A204.1 (cell line): ENCODE results near the gene HLA-DPA1.
"Not testable (repeated sequence)": the region's sequence is repeated elsewhere in the genome, so short reads cannot be mapped to it uniquely, and the experiment has no call there.

Experiments used
- FAIRE-seq: peaks from 2 replicates; lab custom pipeline; 2012; peaks lifted over from hg19 to GRCh38; lab: Jason Lieb, UNC

The HLA-DPA1 gene

DNA sequence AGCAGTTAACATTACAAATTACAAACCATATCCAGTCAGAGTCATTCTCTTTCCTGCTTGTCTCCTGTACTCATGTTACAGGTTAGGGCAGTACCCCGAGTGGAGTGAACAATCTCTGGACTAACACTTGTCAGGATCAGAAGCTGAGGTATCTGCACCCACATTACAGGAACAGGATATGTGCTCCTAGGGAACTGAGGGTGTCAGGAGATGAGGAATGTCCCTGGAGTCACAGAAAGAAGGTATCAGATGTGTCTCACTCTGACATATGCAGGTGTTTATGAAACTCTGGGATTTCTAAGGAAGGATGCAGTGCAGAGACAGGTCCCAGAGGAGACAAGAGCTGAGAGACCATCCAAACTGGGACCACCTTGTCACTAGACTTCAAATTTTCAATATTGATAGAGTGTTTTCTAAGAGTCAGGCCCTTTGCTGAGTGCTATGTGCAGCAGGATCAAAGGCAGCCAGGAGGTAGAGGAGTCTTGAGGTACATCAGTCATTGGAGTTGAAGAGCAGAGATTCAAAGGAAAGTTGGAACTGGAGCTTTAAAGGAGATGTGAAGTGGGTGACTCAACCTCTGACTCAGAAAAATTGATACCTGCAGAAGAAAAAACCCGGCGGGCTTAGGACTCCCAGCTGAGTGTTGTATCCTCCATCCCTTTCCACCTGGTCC lies 14.9 kb upstream of the HLA-DPA1 start:
- FAIRE-seq: no peak

DNA sequence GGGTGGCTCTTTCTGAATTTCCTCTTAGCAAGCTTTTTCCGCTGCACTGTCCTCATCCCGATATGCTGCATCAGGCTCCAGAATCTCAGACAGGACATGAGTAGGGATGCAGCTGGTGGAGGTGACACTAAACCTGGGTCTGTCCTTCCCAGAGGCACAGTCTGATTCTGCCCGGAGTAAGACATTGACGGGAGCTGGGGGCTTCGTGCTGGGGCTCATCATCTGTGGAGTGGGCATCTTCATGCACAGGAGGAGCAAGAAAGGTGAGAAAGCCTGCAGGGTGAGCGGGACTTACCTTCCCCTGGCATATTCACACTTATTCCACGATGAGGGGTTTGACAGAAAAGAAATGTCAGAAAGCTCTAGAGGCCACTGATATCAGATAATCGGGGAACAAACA lies 12.2 kb upstream of the HLA-DPA1 start:
- FAIRE-seq: no peak

DNA sequence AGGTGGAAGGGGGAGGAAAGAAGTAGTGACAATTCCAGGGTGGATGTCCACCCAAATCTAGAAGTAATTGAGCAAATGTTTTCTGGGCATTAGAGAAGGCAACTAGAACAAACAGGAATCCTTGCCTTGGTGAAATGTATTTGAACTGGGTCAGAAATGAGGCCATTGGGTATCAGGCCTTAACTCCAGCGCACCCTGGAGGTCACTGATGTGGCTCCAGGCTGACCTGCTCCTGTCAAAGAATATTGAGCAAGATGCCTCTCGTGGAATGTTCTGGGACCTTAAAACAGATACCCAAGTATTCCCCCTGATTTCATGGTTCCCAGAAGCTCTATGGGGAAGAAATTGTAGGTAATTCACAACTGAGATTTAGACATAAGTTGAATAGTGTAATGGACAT lies 9.3 kb upstream of the HLA-DPA1 start:
- FAIRE-seq: no peak

DNA sequence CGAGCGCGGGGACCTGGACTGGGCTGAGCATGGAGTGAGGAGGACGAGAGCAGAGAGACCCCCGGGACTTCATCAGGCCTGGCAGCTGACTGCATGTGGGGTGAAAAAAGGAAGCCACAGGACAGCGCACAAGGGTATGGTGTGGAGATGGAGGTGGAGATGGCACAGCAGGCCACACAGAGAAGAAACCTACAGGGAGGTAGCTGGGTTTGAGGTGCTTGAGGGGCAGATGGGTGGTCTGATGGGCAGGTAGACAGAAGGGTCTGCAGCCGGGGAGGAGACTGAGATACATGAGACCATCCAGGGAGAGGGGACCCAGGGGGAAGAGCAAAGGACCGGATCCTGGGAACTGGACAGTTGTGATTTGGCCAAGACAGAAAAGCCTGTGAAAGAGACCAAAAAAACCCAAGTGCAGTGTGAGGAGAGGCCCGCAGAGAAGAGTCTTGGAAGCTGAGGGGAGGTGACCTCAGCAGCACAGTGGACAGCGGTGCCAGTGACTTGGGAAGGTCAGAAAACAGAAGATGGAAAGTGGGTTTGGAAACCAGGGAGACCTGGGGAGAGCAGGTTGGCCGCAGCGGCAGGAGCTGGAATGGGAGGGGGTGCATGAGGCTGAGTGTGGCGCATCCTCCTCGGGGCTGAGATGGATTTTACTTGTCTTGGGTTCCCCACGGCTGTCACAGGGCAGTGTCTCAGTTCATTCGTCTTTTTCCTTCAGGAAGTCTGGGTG lies 7.8 kb upstream of the HLA-DPA1 start:
- FAIRE-seq: no peak

DNA sequence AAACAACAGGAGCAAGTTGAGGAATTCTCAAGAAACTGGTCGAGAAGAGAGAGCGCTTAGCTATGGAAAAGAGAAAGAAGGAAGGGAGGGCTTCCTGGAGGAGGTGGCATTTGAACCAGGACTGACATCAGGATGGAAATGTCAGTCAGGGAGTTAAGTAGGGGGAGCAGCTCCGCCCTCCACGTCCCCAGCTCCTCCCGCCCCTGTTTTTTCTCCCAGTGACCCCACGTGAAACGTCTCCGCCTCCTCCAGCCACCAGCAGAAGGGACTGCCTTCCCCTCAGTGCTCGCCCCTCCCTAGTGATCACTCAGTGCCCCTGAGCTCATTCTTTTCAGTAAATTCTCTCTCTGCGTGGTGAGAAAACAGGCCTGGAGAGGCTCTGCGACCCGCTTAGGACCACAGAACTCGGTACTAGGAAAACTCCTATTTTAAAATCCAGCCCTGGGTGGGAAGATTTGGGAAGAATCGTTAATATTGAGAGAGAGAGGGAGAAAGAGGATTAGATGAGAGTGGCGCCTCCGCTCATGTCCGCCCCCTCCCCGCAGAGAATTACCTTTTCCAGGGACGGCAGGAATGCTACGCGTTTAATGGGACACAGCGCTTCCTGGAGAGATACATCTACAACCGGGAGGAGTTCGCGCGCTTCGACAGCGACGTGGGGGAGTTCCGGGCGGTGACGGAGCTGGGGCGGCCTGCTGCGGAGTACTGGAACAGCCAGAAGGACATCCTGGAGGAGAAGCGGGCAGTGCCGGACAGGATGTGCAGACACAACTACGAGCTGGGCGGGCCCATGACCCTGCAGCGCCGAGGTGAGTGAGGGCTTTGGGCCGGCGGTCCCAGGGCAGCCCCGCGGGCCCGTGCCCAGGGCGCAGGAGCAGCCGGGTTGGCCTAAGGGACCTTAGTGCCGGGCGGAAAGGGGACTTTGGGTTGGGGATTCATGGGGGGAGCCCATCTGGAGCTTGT lies 7.0 kb upstream of the HLA-DPA1 start:
- FAIRE-seq: no peak

DNA sequence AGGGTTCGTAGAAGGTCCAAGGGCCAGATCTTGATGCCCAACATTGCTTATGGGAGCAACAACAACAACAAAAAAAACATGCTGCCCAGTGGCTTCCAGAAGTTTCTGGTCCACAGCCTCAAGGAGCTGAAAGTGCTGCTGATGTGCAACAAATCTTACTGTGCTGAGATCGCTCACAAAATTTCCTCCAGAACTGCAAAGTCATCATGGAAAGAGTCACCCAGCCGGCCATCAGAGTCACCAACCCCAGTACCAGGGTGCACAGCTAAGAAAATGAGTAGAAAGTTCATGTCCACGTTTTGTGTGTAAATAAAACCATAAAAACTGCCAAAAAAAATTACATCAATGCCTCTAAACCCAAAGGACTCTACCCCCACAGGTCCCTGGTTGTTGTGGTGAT lies 6.1 kb upstream of the HLA-DPA1 start:
- no peak for FAIRE-seq

DNA sequence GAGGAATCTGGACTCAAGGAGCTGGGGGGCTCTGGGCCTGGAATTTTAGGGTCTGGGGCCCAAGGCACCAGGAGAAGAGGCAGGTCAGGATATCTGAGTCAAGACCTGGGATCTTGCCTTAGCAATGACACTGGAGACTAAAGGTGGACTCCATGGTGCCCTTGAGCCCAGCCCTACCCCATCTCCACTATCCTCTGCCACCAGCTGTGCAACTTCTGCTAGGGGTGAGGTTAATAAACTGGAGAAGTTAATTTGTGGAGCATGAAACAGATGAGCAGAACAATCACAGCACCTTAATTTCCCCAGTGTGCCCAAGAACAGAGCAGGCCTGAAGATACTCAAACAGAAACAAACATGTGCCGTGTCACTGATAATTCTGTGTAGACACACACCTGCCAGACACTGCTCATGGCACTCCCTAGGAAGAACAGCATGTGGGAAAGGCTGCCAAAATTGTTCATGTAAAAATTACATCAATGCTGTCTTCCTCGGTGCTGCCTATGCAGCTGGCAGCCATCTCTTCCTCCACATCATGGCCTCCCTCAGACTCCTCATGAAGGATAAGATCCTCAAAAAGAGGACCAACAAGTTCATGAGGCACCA lies 5.6 kb upstream of the HLA-DPA1 start:
- FAIRE-seq: no peak

DNA sequence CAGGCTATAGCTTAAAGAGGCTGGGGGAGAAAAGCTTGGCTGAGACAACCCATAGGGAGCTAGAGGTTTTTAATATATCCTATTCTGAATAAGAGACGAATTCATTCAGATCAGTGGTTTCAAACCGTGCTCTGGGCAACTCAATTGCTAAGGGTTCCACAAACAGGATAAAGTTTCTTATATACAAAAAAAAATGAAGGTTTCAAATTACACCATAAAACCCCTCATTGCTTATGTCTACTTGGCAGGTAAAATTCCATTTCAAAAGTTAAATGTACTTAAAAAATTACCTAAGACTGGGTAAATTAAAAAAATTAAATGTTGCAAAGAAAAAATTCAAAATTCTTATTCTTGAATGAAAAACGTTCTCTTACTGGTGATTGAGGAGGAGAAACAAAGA lies 5.0 kb upstream of the HLA-DPA1 start:
- no peak for FAIRE-seq

DNA sequence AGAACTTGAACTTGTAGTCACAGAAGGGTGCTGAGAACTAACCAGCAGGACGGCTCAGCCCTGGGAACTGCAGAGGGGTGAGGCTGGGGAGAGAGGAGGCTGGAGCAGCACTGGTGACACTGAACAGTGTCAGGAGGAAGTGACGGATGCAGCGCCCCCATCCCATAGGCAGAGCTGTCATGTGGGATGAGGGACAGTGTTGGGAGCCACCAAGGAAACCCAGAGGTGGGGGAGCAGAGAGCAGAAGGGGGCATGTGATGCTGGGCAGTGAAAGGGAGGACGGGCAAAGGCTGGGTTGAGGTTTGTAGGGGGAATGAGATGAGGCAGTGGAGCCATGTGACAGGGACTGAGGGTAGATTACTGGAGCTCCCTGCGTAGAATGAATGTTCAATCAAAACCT lies 4.5 kb upstream of the HLA-DPA1 start:
- FAIRE-seq: no peak

DNA sequence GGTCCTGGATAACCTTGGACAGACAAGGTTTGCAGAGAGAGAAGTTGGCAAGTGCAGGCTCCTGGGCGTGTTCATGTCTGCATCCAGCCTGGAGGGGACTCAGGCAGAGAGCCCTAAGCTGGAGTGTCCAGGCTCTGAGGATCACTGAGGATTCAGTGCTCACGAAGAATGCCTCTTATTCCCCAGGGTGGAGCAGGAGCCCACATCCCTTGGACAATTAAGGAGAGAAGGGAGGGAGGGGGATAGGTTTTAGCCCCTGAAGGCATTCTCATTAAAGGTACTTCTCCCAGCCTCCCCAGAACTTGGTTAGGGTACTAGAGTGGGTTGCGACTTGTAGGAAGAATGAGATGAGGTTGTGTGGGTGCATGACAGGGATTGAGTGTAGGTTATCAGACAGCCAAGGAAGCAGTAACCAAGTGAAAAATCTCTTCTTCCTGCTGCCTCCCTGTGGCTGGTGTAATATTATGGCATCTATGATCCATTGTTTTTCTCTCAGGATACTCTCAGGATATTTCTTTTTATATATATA lies 3.0 kb upstream of the HLA-DPA1 start:
- no peak for FAIRE-seq

DNA sequence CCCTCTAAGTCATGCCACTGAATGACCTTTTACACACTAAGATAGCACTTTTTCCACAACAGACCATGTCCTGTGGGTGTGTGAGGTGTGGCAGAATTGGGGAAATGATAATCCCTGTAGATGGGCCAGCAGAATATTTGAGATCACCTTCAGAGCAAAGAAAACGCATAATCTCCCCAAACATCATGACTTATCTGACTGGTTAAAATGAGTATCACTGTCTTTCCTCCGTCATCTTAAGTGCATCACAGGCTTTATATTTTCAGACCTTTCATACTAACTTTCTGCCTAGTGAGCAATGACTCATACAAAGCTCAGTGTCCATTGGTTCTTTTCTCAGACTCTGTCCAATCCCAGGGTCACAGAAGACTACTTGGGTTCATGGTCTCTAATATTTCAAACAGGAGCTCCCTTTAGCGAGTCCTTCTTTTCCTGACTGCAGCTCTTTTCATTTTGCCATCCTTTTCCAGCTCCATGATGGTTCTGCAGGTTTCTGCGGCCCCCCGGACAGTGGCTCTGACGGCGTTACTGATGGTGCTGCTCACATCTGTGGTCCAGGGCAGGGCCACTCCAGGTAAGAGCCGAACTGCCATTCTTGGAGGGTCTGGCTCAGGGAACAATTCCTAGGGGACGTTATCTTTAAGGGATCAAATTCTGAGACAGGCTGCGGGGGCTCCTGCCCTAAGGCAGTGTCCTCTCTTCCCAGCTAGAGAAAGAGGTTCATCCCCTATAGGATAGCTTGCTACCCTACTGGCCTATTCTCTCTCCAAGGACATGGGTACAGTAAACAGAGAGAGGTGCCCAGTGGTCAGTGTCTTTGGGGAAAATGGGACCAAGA lies 2.3 kb upstream of the HLA-DPA1 start, which contains the start of gene HLA-DPB1:
TSS of gene HLA-DPB1 (plus strand) at position 423 of the 838 bp plus-strand sequence. CDS start at position 475, 52 bp downstream.
- peak; percentile 54 for FAIRE-seq

DNA sequence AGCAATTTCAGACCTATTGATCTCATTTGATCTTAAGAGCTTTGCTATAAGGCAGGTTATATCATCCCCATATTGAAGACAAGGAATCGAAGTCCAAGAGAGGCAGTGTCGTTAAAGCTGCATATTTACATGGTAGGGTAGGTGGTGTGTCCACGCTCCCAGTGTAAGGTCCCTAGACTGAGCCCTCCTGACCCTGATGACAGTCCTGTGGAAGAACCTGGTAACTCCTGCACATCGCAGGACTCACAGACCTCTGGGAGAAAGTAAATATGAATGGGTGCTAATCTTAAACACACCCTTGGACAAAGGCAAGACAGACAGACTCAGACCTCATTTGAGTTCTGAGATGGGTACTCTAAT lies 1.7 kb upstream of the HLA-DPA1 start:
- no peak for FAIRE-seq

DNA sequence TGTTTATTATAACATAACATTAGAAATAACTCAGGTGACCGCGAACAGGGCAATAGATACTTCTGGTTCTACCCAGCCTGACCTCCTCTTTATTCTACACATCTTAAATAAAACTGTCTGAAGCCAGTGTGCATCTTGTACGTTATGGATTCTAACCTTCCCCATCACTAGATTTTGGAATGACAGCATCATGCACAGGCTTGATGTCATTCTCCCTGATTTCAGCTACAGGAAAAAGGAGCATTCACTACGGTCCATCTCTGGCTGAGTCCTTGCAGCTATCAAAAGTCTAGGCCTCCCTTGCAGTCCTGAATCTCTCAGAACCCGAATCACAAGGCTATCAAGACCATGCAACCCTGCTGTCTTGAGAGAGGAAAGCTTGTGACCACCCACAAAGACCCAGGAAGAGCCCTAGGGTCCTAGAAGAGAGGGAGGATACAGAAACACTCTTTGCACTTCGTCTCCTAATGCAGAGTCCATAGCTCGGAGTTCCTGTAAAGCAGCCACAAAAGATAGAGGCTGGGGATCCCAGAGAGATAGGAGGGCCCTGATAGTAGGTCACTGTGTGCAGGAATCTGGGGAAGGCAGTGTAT lies 845 bp downstream of the HLA-DPA1 start:
- FAIRE-seq: no peak

DNA sequence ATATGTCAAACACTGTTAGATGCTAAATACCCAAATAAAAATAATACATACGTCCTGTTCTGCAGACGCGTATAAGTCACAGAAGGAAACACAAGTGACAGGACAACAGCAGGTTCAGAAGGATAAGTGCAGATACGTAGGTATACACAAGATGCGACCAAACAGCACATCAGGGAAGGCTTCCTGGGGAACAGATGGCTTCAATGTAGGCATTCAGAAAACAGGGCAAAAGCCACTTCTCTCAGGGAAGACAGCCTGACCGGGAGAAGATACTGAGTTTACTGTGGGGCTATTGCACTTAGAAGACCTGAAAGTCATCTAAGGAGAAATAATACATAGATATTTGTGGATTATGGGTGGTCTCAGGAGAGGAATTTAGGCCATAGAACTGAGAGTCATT lies 1.9 kb downstream of the HLA-DPA1 start:
- no peak for FAIRE-seq

DNA sequence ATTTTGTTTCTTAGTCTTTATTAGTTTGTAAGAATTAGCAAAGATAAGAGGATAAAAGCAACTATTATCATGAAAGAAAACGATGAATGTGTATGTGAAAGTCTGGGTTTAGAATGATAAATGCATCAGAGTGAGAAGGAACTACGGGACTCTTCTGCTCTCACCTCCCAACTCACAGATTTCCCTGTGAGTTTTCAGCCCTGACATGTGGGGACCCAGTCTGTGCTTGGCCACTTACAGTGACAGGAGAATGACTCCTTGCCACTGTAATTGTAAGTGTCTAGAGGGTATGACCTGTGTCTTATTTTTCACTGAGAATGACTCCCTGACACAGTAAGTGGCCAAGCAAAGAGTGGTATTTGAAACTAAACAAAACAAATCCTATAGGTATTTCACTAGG lies 2.5 kb downstream of the HLA-DPA1 start:
- FAIRE-seq: no peak

DNA sequence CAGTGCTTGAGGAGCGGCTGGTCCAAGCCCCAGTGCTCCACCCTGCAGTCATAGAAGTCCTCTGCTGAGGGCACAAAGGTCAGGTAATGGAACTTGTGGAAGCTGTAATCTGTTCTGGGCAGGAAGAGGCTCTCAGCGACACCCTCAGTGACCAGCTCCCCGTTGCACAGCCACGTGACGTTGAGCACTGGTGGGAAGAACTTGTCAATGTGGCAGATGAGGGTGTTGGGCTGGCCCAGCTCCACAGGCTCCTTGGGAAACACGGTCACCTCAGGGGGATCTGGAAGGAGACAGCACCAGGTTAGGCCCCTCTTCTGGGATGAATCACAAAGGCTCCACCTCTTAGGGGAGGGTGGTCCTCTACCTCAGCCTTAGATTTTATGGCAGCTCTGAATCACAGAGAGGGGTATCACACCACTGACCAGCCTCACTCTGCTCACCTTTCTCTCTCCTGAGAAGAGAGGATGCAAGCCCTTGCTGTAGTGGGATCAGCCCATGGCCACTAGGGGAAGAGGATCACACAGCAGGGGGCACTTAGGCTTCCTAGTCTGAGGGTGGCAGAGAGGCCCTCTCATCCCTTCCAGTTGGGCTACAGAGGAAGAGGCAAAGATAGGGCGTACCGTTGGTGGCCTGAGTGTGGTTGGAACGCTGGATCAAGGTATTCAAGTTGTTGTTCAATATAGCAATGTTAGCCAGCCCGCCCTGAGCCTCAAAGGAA lies 4.3 kb downstream of the HLA-DPA1 start:
- no peak for FAIRE-seq

DNA sequence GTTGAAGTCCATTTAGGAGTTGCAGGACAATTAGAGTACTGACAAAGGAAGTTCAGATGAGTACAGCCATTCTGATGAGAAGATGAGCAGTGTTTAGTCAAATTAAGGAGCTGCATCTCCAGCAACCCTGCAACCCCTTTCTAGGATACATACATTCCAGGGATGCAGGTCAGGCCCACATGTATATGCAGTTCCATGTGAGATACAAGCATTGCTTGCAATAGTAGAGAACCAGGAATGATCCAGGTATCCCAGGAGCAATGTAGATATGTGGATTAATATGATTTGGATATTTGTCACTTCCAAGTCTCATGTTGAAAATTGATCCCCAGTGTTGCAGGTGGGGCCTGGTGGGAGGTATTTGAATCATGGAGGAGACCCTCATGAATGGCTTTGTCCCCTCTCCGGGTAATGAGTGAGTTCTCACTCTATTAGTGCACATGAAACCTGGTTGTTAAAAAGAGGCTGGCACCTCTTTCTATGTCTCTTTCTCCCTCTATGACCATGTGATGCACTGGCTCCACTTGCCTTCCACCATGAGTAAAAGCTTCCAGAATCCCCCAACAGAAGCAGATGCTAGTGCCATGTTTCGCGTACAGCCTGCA lies 6.4 kb downstream of the HLA-DPA1 start:
- no peak for FAIRE-seq

DNA sequence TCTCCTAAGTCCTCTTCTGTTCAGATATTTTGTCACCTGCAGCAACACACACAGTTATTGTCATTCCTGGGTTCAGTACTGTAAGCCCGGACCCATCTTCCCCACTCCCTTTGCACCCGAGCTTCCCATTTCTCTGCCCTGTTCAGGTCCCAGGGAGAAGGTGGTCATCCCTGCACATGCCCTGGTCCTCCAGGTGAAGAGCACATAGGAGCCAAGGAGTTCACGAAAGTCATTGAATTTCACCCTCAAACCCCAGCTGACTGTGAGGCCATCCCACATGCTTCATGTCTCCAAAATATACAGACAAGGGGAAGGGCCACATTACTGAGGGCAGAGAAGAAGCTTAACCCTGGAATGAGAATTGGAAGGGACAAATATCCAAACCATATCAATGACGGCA lies 8.1 kb downstream of the HLA-DPA1 start:
- FAIRE-seq: no peak

DNA sequence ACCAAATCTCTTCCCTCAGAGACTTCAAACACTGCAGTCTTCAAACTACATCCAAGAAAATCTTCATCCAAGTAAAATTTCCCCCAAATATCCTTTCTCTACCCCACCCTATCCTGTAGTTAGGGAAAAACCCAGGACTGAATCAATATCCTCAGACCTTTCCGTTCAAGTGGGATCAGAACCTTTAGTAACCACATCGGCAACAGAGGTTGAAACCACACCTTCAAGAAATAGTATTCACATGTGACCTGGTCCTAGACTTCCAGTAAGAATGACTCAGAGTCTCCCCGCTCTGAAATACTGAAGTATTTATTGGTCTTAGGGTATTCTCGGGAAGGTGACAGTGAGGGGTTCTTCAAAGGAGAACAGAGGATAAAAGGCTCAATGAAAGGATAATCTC lies 8.7 kb downstream of the HLA-DPA1 start:
- no peak for FAIRE-seq

DNA sequence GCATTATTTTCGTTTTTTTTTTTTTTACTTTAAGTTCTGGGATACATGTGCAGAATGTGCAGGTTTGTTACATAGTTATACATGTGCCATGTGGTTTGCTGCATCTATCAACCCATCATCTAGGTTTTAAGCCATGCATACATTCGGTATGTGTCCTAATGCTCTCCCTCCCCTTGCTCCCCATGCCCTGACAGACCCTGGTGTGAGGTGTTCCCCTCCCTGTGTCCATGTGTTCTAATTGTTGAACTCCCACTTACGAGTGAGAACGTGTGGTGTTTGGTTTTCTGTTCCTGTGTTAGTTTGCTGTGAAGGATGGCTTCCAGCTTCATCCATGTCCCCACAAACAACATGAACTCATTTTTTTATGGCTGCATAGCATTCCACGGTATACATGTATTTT lies 10.0 kb downstream of the HLA-DPA1 start:
- FAIRE-seq: not testable (repeated sequence)
